ENCODE measurements around the gene NCSTN. TPM values are rescaled to one million over a fixed set of nuclear protein-coding genes. Genes with fewer than 3 reads are reported as not detected.

Gene NCSTN
- total RNA-seq, 1 experiment from 2014 or later = 58.0 TPM

DNA sequence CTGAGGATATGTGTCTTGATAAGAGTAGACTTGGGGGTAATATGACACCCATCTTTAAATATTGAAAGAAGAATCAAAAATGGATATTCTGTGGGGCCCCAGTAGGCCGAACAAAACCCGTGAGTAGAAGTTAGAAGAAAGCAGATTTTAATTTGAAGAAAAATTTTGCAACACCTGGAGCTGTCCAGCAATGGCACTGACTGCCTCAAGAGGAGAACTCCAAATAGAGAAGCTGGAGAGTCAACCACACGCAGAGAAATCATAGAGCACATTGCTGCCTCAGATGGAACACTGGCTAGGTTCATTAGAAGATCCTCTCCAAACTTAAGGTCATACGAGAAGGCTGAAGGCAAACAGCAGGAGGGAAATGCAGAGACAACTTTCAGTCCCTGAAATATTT lies 30.5 kb downstream of the NCSTN start:
- Histone ChIP-seq H3K27ac (ENCODE audit: low read depth, low read length, poor library complexity, severe bottlenecking) (no peak overlapping the region), H3K9me3 (ENCODE audit: low read depth, low read length, poor library complexity, severe bottlenecking) (no peaks in the 10 kb centered on the region), H3K4me3 (ENCODE audit: low read depth, low read length, poor library complexity, severe bottlenecking) (no peak overlapping the region), H3K36me3 (ENCODE audit: insufficient read depth, low read length, poor library complexity, severe bottlenecking) (no peaks in the 10 kb centered on the region), H3K27me3 (replicated peaks; ENCODE audit: insufficient read depth, low read depth, low read length, poor library complexity) (no peaks in the 10 kb centered on the region), H3K4me1 (ENCODE audit: insufficient read depth, low read length, poor library complexity, severe bottlenecking) (peaks cover 20% of the 10 kb centered on the region)
- DNase-seq (ENCODE audit: low spot score) = no peak
- CTCF ChIA-PET = no interaction called here
- no TSS peak for BruUV-seq (replicated peaks)
- TF ChIP-seq, protein P1, sequence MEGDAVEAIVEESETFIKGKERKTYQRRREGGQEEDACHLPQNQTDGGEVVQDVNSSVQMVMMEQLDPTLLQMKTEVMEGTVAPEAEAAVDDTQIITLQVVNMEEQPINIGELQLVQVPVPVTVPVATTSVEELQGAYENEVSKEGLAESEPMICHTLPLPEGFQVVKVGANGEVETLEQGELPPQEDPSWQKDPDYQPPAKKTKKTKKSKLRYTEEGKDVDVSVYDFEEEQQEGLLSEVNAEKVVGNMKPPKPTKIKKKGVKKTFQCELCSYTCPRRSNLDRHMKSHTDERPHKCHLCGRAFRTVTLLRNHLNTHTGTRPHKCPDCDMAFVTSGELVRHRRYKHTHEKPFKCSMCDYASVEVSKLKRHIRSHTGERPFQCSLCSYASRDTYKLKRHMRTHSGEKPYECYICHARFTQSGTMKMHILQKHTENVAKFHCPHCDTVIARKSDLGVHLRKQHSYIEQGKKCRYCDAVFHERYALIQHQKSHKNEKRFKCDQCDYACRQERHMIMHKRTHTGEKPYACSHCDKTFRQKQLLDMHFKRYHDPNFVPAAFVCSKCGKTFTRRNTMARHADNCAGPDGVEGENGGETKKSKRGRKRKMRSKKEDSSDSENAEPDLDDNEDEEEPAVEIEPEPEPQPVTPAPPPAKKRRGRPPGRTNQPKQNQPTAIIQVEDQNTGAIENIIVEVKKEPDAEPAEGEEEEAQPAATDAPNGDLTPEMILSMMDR (conservative IDR thresholded peaks at IDR 0.05; ENCODE audit: low read depth, low read length) = no peak
- no peak for TF ChIP-seq EZH2 (IDR thresholded peaks at IDR 0.05; ENCODE audit: borderline replicate concordance, low read depth, low read length, poor library complexity, severe bottlenecking)
- POLR2A ChIA-PET (ENCODE audit: low non-redundant PET) = no interaction called here
- intact Hi-C loops (cut with micrococcal nuclease; ENCODE audit: unreplicated experiment) = no loop called here

DNA sequence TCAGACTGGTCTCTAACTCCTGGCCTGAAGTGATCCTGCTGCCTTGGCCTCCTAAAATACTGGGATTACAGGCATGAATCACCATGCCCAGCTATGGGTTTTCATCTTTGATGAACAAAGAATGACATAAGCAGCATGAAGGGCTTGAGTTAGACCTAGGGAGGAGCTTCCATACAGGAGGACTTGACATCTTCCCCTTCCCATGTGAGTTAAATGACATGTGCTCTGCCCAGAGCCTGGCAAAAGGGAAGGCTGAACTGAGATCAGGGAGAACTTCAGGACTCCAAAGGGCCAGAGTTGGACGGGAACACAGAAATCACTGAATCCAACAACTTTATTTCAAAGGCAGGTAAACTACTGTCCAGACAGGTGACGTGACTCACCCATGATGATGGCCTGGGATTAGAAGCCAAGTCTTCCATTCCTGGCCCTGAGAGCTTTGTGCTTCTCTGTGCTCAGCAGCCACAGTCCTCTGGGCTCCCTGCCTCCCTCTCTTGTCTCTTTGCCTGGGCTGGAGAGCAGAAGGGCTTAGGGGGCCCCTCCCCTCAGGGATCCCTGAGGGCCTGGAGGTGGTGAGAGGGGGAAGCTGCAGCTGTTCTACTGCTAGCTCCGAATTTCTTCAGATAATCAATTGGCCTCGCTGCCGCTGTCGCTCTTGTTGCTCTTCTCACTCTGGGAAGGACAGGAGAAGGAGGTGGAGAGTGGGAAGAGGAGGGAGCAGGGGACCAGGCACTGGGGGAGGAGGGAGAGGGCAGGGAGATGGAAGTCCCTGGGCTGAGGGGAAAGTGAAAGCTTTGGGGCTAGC lies 31.3 kb downstream of the NCSTN start:
- H3K4me1 ChIP-seq (ENCODE audit: insufficient read depth, low read length, poor library complexity, severe bottlenecking) = peaks cover 20% of the 10 kb centered on the region
- H3K27ac ChIP-seq (ENCODE audit: low read depth, low read length, poor library complexity, severe bottlenecking) = no peak overlapping the region
- no peaks in the 10 kb centered on the region for H3K27me3 ChIP-seq (replicated peaks; ENCODE audit: insufficient read depth, low read depth, low read length, poor library complexity)
- H3K36me3 ChIP-seq (ENCODE audit: insufficient read depth, low read length, poor library complexity, severe bottlenecking) = no peaks in the 10 kb centered on the region
- BruUV-seq (replicated peaks) = no TSS peak
- ChIA-PET CTCF (no interaction called here), POLR2A (ENCODE audit: low non-redundant PET) (no interaction called here)
- H3K4me3 ChIP-seq (ENCODE audit: low read depth, low read length, poor library complexity, severe bottlenecking) = no peak overlapping the region
- intact Hi-C loops (cut with micrococcal nuclease; ENCODE audit: unreplicated experiment) = loop anchor here (5.0 kb wide), 1 partner anchor 87 kb away; the partner anchor contains the start of gene PEX19
- TF ChIP-seq EZH2 (IDR thresholded peaks at IDR 0.05; ENCODE audit: borderline replicate concordance, low read depth, low read length, poor library complexity, severe bottlenecking) = no peak
- TF ChIP-seq, protein P1 (conservative IDR thresholded peaks at IDR 0.05; ENCODE audit: low read depth, low read length) = no peak
- no peaks in the 10 kb centered on the region for H3K9me3 ChIP-seq (ENCODE audit: low read depth, low read length, poor library complexity, severe bottlenecking)
- peak; percentile 29 for DNase-seq (ENCODE audit: low spot score)

DNA sequence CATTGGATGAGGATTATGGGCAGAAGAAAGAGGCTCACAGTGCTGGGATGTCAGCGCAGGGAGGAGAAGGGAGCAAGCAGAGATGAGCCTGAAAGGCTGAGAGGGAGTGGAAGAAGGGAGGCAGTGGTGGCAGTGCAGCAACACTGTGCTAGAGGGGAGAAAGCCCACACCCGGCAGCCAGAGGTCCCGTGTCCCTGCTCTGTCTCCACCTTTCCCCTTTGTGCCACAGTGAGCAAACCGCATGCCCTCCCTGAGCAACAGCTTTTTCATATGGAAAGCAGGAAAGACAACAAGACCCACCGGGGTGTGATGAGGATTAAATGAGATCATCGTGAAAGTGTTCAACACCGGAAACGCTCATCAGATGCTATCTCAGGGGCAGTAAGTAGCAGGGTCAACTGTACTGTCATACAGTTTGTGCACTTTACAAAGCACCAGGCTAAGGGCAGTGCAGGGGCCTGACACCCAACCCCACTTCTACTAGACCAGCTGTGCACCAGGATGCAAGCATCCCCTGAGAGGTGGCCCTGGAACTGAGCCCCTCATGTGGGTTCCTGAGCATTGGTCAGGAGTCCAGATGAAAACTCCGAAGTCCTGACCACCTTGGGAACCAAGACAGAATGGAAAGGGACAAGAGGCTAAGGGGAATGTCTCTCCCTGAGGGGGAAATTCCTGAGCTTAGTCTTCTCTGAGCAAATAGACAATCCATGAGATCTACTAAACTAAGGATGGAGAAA lies 32.8 kb downstream of the NCSTN start:
- Histone ChIP-seq H3K36me3 (ENCODE audit: insufficient read depth, low read length, poor library complexity, severe bottlenecking) (no peaks in the 10 kb centered on the region), H3K27me3 (replicated peaks; ENCODE audit: insufficient read depth, low read depth, low read length, poor library complexity) (no peaks in the 10 kb centered on the region), H3K4me3 (ENCODE audit: low read depth, low read length, poor library complexity, severe bottlenecking) (no peak overlapping the region), H3K27ac (ENCODE audit: low read depth, low read length, poor library complexity, severe bottlenecking) (no peak overlapping the region), H3K4me1 (ENCODE audit: insufficient read depth, low read length, poor library complexity, severe bottlenecking) (peaks cover 20% of the 10 kb centered on the region), H3K9me3 (ENCODE audit: low read depth, low read length, poor library complexity, severe bottlenecking) (no peaks in the 10 kb centered on the region)
- no TSS peak for BruUV-seq (replicated peaks)
- peak; percentile 75 for DNase-seq (ENCODE audit: low spot score)
- POLR2A ChIA-PET (ENCODE audit: low non-redundant PET) = no interaction called here
- intact Hi-C loops (cut with micrococcal nuclease; ENCODE audit: unreplicated experiment) = loop anchor here (1.0 to 5.0 kb wide), 3 partner anchors 89 to 275 kb away; partner anchors contain the start of gene PEX19
- no peak for TF ChIP-seq EZH2 (IDR thresholded peaks at IDR 0.05; ENCODE audit: borderline replicate concordance, low read depth, low read length, poor library complexity, severe bottlenecking)
- TF ChIP-seq, protein P1 (conservative IDR thresholded peaks at IDR 0.05; ENCODE audit: low read depth, low read length) = no peak
- CTCF ChIA-PET = interaction anchor here (0.6 to 2.6 kb wide), 9 partner anchors 22 to 368 kb away, joined by 3 to 19 read pairs (median 4); no protein-coding TSS in a partner anchor
